ENCODE results near the gene DLK2.
A peak's percentile ranks its signal among the peaks of the same experiment; 100 is the strongest.

Gene DLK2

DNA sequence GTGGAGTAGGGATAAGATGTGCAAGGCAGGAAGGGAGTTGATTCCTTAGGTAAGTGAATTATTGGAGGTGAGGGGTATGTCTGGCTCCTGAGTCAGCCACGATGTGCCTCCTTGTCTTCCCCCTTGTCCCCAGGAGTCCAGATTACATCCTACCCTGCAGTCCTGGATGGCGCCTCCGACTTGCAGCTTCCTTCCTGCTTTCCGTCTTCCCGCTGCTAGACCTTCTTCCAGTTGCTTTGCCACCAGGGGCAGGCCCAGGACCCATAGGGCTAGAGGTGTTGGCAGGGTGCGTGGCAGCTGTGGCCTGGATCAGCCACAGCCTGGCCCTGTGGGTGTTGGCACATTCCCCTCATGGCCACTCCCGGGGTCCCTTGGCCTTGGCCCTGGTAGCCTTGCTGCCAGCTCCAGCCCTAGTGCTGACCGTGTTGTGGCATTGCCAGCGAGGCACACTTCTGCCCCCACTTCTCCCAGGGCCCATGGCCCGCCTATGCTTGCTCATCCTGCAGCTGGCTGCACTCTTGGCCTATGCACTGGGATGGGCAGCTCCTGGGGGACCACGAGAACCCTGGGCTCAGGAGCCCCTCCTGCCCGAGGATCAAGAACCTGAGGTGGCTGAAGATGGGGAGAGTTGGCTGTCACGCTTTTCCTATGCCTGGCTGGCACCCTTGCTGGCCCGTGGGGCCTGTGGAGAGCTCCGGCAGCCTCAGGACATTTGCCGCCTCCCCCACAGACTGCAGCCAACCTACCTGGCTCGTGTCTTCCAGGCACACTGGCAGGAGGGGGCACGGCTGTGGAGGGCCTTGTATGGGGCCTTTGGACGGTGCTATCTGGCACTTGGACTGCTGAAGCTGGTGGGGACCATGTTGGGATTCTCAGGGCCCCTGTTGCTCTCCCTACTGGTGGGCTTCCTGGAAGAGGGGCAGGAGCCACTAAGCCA lies 23.1 kb downstream of the DLK2 start:
- H3K36me3 ChIP-seq (ENCODE audit: insufficient read depth, low read length): peaks cover 43% of the 10 kb centered on the region
- 0 out of 2 replicates have a peak, but pooled peaks cover 7% of the 10 kb centered on the region for H3K79me2 ChIP-seq (ENCODE audit: insufficient read depth, low read length)
- H3K27me3 ChIP-seq (ENCODE audit: insufficient read depth, low read length): no peaks in the 10 kb centered on the region
- H3K9me2 ChIP-seq (ENCODE audit: low read depth, low read length): no peaks in the 10 kb centered on the region
- no peaks in the 10 kb centered on the region for H3K9me3 ChIP-seq (ENCODE audit: low read length)
- peaks cover 17% of the 10 kb centered on the region for H3K4me1 ChIP-seq (ENCODE audit: insufficient read depth, low read length, severe bottlenecking)
- no peaks in the 10 kb centered on the region for H4K20me1 ChIP-seq (ENCODE audit: insufficient read depth, low read length)
- H3K4me2 ChIP-seq (ENCODE audit: low read length): no peak overlapping the region
- H3K27ac ChIP-seq (ENCODE audit: low read depth, low read length, poor library complexity, severe bottlenecking): no peak overlapping the region
- H2AFZ ChIP-seq (ENCODE audit: low read length): no peak overlapping the region
- H3K9ac ChIP-seq (ENCODE audit: low read length): no peak overlapping the region
- H3K4me3 ChIP-seq (ENCODE audit: low read depth, low read length, poor library complexity, severe bottlenecking): no peak overlapping the region
- TF ChIP-seq EZH2 (IDR thresholded peaks at IDR 0.05; ENCODE audit: borderline replicate concordance, low read length): no peak
- TF ChIP-seq, protein P1, sequence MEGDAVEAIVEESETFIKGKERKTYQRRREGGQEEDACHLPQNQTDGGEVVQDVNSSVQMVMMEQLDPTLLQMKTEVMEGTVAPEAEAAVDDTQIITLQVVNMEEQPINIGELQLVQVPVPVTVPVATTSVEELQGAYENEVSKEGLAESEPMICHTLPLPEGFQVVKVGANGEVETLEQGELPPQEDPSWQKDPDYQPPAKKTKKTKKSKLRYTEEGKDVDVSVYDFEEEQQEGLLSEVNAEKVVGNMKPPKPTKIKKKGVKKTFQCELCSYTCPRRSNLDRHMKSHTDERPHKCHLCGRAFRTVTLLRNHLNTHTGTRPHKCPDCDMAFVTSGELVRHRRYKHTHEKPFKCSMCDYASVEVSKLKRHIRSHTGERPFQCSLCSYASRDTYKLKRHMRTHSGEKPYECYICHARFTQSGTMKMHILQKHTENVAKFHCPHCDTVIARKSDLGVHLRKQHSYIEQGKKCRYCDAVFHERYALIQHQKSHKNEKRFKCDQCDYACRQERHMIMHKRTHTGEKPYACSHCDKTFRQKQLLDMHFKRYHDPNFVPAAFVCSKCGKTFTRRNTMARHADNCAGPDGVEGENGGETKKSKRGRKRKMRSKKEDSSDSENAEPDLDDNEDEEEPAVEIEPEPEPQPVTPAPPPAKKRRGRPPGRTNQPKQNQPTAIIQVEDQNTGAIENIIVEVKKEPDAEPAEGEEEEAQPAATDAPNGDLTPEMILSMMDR (IDR thresholded peaks at IDR 0.05; ENCODE audit: low read length): no peak
- H3F3A ChIP-seq (ENCODE audit: insufficient read depth, low read length): no peaks in the 10 kb centered on the region

DNA sequence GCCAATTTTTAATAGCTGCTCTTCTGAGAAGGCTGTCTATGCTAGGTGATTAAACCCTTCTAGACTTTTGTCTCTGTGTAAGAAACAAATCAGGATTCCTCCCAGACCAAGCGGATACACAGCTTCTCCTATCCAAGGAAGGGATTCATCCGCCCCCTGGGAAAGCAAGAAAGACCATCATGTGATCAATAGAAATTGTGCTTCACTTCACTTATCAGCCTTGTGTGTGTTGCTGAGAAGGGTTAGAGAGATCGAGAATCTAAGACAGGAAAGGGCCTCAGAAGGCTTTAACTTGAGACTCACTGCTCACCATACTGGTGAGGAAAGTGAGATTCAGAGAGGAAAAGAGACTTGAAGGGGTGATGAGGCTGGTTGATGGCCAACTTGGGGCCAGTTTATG lies 26.5 kb downstream of the DLK2 start:
- H2AFZ ChIP-seq (ENCODE audit: low read length): no peak overlapping the region

DNA sequence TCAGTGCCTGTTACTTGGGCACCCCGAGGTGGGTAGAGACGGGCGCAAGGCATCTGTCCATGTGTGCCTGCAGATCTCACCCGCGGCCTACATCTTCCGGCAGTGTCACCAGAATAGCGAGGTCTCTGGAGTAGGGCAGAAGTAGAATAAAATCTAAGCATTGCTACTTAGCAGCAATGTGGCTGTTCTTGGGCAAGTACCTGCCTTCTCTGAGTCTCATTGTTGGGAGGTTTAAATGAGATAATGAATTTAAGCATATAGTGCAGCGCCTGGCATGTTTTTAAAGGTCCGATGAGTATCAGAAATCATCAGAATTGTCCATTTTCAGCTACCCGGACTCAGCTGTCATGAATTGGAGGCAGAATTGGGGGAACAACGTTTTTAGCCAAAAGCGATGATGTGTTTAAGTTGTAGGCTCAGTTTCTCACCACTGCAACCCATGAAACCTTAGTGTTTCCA lies 27.2 kb downstream of the DLK2 start:
- Histone ChIP-seq H3K27me3 (ENCODE audit: insufficient read depth, low read length) (no peaks in the 10 kb centered on the region), H3F3A (ENCODE audit: insufficient read depth, low read length) (no peaks in the 10 kb centered on the region), H4K20me1 (ENCODE audit: insufficient read depth, low read length) (no peaks in the 10 kb centered on the region), H3K36me3 (ENCODE audit: insufficient read depth, low read length) (peaks cover 14% of the 10 kb centered on the region; the same call in 1 of the 2 replicates), H2AFZ (ENCODE audit: low read length) (peak overlapping the region; percentile 84), H3K9ac (ENCODE audit: low read length) (peak overlapping the region; percentile 97), H3K4me2 (ENCODE audit: low read length) (peak overlapping the region; percentile 93), H3K4me1 (ENCODE audit: insufficient read depth, low read length, severe bottlenecking) (peaks cover 21% of the 10 kb centered on the region), H3K4me3 (ENCODE audit: low read depth, low read length, poor library complexity, severe bottlenecking) (peak overlapping the region; percentile 99), H3K27ac (ENCODE audit: low read depth, low read length, poor library complexity, severe bottlenecking) (peak overlapping the region; percentile 72), H3K9me2 (ENCODE audit: low read depth, low read length) (no peaks in the 10 kb centered on the region), H3K9me3 (ENCODE audit: low read length) (no peaks in the 10 kb centered on the region), H3K79me2 (ENCODE audit: insufficient read depth, low read length) (0 out of 2 replicates have a peak, but pooled peaks cover 7% of the 10 kb centered on the region)
- TF ChIP-seq EZH2 (IDR thresholded peaks at IDR 0.05; ENCODE audit: borderline replicate concordance, low read length): no peak
- TF ChIP-seq, protein P1 (IDR thresholded peaks at IDR 0.05; ENCODE audit: low read length): no peak

More for the DNA sequence above, 26.5 kb downstream of the DLK2 start:
- Histone ChIP-seq H3K79me2 (ENCODE audit: insufficient read depth, low read length) (0 out of 2 replicates have a peak, but pooled peaks cover 7% of the 10 kb centered on the region), H3K4me2 (ENCODE audit: low read length) (peak overlapping the region; percentile 93), H3K4me1 (ENCODE audit: insufficient read depth, low read length, severe bottlenecking) (peaks cover 21% of the 10 kb centered on the region), H3K27me3 (ENCODE audit: insufficient read depth, low read length) (no peaks in the 10 kb centered on the region), H4K20me1 (ENCODE audit: insufficient read depth, low read length) (no peaks in the 10 kb centered on the region), H3K9ac (ENCODE audit: low read length) (peak overlapping the region; percentile 97), H3K4me3 (ENCODE audit: low read depth, low read length, poor library complexity, severe bottlenecking) (peak overlapping the region; percentile 99), H3K9me2 (ENCODE audit: low read depth, low read length) (no peaks in the 10 kb centered on the region), H3K27ac (ENCODE audit: low read depth, low read length, poor library complexity, severe bottlenecking) (no peak overlapping the region), H3K9me3 (ENCODE audit: low read length) (no peaks in the 10 kb centered on the region), H3K36me3 (ENCODE audit: insufficient read depth, low read length) (peaks cover 17% of the 10 kb centered on the region; the same call in 1 of the 2 replicates), H3F3A (ENCODE audit: insufficient read depth, low read length) (no peaks in the 10 kb centered on the region)
- TF ChIP-seq, protein P1 (IDR thresholded peaks at IDR 0.05; ENCODE audit: low read length): no peak
- TF ChIP-seq EZH2 (IDR thresholded peaks at IDR 0.05; ENCODE audit: borderline replicate concordance, low read length): no peak
